HPDE6-E6E7 (cell line): ENCODE measurements around the gene RSF1.
"Not testable (repeated sequence)": the region's sequence is repeated elsewhere in the genome, so short reads cannot be mapped to it uniquely, and the experiment has no call there.

ENCODE experiments used
- DNase-seq: peaks from one replicate; pipeline ENCODE4 v3.0.0; 2011; ENCODE audit warnings: missing footprints; ENCODE audit errors: extremely low spot score

RSF1 gene

DNA sequence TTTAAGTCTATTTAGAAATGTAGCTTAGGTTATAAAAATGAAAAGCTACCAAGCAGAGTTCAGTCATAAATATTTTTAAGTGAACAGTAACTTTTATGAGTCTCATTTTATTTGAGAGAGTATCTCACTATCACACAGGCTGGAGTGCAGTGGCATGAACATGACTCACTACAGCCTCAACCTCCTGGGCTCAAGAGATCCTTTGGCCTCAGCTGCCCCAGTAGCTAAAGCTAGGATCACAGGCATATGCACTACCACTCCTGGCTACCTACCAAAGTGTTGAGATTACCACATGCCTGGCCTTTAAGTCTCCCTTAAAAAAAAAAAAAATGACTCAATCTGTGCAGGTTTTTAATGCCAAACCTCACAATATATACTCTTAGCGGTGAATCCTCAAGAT, 148.3 kb downstream of the RSF1 start:
- no peak for DNase-seq

DNA sequence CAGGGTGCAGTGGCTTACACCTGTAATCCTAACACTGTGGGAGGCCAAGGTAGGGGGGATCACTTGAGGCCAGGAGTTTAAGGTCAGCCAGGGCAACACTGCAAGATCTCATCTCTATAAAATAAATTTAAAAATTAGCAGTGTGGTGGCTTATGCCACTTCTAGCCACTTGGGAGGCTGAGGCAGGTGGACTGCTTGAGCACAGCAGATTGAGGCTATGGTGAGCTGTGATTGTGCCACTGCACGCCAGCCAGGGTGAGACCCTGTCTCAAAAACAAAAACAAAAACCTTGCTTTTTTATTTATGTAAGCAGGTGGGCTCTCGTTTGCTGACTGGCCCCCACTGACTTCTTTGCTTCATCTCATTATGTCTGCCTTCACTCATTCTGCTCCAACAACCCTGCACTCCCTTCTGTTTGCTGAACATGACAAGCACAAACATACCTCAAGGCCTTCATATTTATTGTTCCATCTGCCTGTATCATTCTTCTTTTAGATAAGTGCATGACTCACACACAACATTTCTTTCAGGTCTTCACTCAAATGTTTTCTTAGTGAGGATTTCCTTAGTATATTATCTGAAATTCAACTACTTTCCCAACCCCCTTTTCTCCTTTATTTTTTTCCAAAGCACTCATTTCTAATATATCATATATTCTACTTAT, 150.5 kb downstream of the RSF1 start:
- DNase-seq, result no peak

DNA sequence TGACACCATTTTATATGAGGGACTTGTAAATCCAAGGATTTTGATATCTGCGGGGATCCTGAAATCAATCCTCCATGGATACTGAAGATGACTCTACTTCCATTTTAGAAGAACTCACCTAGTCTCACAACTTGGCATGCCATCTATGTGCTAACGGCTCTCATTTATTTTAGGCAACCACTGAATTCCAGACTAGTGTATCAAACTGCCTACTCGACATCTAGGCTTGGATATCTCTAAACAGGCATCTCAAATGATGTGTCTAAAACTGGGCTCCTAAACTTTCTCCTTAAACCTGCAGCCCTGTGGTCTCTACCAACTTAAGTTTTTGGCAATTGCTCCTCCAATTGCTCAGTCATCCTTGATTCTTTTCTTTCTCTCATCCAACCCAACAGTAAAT, 151.8 kb downstream of the RSF1 start:
- DNase-seq, result no peak

DNA sequence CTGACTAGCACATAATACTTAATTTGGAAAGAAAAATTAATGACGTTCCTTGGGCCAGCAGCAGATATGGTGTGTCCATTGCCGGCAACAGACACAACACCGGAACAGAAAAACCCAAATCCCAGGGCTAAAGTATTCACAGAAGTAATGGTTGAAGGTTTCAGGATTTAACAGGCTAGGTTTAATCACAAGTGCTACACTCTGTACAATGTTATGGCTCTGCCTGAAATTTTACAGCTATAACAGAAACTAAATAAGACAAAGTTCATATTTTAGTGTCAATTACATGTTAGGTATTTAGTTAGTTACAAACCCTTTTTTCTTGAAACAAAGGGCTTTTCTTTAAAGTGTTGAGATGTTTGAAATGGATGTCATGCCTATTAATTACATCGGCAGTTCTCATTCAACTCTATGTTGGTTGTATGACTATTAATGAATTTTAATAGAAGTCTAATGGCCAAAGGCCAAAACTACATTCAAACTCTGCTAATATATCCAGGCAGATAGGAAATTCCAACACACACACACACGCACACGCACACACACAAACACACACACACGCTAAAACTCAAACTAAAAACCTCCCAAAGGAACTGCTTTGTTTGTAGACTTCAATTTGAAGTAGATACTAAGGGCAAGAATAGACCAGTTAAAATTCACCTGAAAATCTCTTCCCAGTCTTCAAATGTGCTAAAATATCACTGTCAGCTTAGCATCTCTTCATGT, 155.1 kb downstream of the RSF1 start:
- no peak for DNase-seq

DNA sequence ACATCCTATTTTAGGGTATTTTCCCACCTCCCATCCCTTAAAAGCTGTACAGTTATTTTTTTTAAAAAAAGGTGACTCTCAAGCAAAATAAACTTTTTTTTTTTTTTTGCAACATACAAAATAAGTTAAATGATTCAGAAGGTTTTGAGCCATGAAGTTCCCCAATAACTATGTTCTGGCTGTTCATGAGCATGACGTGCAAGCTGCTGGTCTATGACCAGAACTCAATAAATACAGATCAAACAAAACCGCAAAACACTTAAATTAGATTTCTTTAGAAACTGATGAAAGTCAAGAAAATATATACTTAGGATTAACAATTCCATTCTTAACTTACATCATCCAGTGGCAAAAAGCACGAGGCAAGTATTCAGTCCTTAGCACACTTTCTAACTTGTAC, 158.9 kb downstream of the RSF1 start:
- no peak for DNase-seq

DNA sequence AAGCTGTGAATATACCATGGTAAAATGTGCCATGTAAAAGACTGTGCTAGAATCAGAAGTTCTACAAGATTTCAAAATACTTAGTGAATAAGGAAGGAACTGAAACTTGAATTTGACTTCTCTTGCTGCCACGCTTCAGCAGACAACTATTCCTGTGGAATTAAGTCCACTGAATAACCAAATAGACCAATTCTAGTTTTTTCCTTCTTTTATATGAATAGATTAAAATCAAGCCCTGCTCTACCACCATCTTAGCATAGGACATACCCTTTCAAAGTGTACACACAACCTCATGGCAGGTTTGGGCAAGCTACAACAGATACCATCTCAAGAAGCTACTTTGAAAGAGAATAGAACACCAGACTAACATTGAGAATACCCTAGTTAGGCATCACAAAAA, 159.6 kb downstream of the RSF1 start:
- no peak for DNase-seq

DNA sequence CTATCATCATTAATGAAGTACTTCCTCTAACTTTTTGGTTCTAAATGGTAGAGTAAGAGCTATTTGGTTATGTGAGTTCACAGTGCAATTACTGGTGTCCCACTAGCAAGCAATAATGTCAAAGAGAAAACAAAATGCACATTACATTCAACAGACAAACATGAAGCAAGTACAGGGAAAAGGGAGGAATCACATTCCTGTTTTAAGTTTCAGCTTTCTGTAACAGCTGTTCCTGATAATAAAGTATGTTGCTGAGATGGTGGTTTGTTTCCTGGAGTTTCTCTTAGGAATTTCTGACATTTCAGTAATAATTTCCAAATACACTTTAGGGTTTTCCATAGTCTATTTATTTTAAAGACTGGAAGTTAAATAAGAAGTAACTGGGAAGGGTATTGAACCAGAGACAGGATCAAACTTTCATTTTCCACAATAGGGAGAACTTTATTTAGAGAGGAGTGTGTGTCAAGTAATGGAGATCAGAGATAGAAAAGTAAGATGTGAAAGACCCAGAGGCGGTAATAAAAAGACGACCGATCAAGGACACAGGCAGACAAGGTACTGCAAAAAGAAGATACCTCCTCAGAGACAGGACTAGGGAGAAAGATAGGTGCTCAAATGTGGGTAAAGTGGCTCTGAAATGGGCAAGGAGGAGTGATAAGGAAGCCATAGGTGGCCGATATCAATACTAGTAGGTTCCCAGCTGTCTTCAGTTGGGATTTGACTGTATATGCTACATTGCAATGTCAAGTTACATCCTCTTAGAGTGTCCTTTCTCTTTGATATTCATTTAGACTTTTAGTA, 162.1 kb downstream of the RSF1 start:
- DNase-seq, result no peak

DNA sequence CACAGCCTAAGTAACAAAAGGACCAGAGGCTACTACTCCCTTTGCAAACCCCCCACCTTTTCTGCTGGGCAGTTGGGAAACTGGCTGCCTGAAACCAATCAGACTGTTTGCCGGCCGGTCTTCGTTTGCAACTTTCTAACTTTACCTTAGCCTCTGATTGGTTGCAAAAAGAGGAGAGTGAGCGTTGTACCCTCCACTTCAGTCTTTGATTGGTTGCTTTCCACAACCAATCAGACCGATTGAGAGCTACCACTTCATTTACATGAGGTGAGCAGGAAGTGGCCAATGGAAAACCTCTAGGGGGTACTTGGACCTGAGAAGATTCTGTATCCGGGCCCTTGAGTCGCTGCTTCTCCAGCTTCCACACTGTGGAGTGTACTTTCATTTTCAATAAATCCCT, 164.2 kb downstream of the RSF1 start:
- no peak for DNase-seq

DNA sequence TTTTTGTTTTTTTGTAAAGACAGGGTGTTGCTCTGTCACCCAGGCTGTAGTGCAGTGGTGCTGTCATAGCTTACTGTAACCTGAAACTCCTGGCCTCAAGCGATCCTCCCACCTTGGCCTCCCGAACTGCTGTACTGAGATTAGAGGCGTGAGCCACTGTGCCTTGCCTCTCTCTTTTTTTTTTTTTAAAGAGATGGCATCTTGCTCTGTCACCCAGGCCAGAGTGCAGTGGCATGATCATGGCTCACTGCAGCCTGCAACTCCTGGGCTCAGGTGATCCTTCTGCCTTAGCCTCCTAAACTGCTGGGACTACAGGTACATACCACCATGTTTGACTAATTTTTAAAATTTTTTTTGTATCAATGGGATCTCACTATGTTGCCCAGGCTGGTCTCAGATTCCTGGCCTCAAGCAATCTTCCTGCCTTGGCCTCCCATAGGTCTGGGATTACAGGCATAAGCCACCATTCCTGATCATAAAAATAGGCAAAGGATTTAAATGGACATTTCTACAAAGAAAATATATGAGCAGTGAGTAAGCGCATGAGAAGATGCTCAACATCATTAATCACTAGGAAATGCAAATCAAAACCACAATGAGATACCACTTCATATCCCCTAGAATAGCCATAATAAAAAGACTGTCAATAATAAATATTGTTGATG, 165.6 kb downstream of the RSF1 start:
- no peak for DNase-seq

DNA sequence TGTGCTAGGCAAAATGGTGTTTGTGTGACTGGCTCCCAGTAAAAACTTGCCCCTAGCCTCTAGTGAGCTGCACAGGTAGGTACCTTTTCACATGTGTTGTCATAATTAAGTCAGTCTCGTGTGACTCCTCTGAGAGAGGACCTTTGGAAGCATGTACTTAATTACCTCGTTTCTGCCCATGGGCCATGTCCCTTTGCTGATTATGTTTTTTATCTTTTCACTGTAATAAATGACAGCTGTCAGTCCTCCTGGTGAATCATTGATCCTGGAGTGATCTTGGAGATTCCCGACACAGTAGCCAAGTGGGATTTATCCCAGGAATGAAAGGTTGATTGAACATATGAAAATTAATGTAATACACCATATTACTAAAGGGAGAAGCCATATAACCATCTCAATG, 170.4 kb downstream of the RSF1 start:
- DNase-seq, result no peak

DNA sequence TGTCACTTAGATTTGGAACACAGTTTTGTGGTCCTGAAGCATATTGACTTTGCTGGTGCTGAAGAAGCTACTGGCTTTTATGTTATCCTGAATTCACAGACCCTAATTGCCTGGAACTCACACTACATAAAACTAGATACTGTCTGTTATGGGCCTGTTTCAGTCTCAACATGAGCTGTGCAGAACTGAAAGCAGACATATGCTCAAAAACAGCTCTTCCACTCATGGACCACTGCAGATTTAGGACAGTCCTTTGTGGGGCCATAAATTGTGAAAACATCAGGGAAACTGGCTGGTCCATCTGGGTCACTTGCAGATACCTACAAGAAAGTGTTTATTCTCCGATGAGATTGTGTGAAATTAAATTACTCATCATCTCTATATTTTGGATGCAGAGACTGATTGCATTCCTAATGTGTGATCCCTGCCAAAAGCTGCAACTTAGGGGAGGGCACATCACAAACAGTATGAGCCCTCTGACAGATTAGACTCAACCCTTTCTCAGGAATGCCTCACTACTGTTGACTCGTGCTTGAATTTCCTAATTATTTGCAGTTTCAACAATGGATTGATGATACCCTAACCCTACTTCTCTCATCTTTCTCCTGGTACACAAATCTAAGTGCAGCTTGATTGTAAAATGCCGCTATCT, 172.7 kb downstream of the RSF1 start:
- DNase-seq, result no peak

DNA sequence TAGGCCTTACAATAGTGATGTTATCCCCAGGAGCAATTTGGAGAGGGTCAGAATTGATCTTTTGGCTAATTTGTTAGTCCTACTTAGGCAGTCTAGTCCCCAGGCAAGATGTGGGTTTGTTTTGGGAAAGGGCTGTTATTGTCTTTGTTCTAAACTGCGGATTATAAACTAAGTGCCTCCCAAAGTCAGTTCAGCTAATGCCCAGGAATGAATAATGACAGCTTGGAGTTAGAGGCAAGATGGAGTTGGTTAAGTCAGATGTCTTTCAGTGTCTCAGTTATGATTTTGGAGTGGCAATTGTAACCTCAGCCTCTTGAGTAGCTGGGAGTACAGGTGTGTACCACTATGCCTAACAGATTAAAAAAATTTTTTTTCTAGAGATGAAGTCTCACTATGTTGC, 175.6 kb downstream of the RSF1 start:
- DNase-seq, result no peak

DNA sequence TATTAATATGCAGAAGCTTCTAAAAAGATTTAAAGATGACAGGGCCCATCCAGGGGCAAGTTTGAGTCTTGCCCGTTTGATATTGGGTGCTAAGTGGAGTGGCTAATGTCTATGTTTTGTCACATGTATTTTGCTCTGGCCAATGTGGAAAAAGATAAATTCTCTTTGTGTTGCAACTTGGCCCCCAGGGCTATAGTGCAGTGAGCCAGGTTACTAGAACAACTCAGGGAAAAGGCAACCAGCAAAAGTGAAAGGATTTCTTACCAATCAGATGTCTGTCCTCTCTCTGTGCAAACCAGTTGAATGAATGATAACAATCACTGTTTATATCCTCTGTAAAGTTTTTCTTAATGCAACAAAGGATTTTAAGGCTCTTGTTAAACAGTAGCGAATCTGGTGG, 178.3 kb downstream of the RSF1 start:
- DNase-seq, result no peak

DNA sequence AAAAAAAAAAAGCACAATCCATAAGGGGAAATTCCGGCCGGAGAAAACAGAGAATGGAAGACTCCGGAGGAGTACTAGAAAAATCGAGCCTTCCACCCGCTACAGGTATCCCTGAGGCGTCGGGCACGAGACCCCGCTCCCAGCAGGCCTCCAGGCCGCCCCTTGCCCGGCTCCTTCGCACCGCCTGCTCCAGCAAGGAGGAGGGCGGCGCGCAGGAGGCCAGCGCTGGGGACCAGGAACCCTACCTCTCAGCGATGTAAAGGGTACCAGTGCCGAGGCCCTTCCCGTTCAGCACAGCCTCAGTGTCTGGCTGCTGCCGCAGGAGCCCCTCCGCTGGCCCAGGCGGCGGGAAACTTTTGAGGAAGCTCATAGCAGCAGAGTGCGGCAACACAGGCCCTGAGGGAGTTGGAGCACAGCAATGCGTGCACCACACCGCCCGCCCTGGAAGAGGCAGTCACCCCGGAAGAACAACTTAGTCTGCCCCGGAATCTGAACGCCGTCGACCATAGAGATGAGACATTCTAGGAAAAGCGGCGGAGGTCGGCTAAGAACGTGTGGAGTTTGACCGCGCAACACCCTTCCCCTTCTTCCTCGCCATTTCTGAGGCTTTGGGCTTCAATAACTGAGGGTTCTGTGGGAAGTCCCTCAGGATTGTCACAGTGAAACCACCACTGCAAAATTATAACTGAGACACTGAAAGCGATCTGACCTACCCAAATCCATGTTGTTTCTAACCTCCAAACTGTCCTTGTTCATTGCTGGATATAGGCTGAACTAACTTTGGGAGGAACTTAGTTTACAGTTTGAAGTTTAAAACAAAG, 183.0 kb downstream of the RSF1 start, which contains the start of gene CLNS1A:
TSS of gene CLNS1A (minus strand) at position 450 of the 821 bp plus-strand sequence. CDS start at position 370, 80 bp downstream.
- peak; percentile 77 for DNase-seq

DNA sequence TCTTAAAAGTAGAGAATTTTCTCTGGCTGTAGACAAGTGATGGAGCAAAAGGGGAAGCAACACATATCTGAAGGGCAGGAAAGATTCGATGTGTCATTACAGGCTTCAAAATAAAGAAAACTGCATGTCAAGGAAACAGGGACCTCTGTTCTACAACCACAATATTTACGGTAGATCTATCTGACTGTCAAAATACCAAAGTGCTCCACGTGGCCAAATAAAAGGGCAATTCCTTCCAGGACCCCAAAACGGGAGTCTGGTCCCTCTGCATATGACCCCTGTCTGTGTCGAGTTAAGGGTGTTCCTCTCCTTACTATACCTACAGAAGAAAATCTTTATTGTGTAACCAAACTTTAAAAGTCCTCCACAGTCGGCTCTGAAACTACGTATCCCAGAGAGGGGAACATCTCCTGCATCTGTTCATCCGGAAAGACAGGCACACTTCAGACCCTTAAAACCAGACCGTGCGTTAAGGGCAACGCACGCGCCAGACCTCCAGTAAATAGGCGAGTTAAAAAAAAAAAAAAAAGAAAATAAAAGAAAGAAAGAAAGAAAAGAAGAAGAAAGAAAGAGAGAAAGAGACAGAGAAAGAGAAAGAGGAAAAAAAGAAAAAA, 183.7 kb downstream of the RSF1 start:
- DNase-seq, result no peak

DNA sequence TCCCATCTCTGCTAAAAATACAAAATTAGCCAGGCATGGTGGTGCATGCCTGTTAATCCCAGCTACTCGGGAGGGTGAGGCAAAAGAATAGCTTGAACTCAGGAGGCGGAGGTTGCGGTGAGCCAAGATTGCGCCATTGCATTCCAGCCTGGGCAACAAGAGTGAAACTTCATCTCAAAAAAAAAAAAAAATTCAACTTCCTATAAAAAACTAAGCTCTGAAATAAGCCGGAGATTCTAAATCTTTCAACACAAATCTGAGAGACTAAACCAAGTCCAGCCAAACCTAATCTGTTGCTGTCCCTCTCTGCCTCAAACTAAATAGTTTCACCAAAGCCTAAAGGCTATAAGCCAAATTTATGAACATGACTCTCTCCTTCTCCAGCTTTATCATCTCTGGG, 186.6 kb downstream of the RSF1 start:
- not testable (repeated sequence) for DNase-seq

DNA sequence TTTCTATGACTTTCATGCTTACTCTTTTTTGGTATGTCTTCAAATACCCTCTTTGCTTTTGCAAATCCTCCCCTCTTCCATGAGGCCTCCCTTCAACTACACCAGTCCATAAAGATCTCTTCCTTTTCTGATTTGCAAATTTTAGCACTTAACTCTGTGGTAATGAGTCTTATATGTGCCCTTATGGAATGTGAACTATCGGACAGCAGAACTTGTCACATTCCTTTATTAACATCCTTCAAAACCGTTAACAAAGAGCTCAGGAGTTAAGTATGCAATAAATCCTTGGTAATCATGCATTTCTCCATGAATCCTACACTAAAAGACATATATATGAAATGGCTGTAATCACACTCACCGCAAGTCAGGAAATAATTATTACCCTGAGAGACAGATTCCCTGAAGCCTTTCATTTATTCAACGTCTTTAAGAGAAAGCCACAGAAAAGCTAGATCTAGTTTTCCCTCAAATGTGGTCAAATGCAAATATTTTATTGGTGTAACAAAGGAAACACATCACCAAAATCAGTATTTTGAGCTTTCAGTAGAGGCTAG, 190.3 kb downstream of the RSF1 start:
- DNase-seq, result no peak

DNA sequence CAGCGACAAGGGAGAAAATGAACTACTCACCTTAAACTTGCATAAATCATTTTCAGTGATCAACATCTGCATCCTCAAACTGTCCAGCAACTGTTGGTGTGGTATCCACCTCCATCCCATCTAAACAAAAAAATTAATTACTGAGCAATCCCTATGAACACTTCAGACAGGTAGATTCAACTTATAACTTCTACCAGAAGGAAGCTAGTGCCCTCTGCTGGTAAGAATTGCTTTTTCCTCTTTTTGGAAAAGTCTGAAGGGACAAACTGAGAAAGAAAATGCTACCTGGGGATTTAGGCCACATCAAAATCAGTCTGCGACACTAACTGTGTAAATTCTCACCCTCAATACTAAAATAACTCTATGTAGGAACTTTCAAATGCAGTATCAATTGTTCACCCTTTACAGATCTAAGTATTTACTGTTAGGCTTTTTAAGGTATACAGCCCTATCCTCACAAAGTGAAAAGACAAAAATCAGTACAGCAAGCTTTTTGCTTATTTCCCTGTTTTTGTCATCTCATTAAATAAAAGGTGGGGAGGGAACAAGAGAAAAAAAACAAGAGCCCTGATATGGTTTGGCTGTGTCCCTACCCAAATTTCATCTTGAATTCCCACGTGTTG, 200.8 kb downstream of the RSF1 start:
- DNase-seq, result no peak

DNA sequence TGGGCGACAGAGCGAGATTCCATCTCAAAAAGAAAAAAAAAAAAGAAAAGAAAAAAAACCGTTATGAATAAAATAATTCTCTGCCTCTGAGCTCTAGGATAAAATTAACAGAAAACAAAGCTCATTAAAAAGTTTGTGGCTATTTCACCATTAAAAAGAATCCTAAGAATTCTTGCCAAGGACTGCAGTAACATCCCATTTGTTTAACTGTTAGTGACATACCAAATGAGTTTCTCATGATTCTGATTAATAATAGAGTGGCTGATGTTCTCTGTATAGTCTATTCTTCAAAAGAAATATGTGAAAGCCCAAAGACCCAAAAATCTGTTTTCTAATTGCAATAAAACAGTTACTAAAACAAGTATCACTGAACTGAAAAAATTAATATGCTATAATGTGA, 202.6 kb downstream of the RSF1 start:
- DNase-seq, result no peak

DNA sequence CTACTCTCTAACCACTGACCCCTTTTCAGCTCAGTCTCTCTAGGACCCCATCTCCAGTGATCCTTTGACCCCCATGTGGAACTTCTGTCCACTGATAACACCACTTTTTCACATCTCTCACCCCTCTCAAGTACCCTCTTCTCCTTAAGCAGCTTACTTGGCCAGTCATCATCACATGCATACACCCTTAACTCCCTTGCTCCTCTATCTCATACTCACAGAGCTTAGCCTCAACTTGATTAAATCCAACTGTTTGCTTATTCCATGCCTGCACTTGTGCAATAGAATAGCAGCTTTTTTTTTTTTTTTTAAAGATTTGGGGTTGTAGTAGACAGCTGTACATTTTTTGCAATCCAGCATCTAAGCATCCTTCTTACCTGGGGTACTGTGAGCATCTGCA, 208.6 kb downstream of the RSF1 start:
- no peak for DNase-seq
